Measurements from ENCODE around the gene GHR.

The GHR gene

GRCh38 chr5:42518595-42519221, 95.5 kb downstream of the GHR start:
- DNase-seq (ENCODE audit: low spot score): no peak
- H3K4me3 ChIP-seq: no peak overlapping the region
- TF ChIP-seq, protein P1, sequence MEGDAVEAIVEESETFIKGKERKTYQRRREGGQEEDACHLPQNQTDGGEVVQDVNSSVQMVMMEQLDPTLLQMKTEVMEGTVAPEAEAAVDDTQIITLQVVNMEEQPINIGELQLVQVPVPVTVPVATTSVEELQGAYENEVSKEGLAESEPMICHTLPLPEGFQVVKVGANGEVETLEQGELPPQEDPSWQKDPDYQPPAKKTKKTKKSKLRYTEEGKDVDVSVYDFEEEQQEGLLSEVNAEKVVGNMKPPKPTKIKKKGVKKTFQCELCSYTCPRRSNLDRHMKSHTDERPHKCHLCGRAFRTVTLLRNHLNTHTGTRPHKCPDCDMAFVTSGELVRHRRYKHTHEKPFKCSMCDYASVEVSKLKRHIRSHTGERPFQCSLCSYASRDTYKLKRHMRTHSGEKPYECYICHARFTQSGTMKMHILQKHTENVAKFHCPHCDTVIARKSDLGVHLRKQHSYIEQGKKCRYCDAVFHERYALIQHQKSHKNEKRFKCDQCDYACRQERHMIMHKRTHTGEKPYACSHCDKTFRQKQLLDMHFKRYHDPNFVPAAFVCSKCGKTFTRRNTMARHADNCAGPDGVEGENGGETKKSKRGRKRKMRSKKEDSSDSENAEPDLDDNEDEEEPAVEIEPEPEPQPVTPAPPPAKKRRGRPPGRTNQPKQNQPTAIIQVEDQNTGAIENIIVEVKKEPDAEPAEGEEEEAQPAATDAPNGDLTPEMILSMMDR (IDR thresholded peaks at IDR 0.05): no peak
- H3K27ac ChIP-seq: peak overlapping the region in 1 of 2 donors; percentile 10

- TF ChIP-seq, protein P1 (IDR thresholded peaks at IDR 0.05): no peak
- Histone ChIP-seq H3K4me3 (no peak overlapping the region), H3K27ac (no peak overlapping the region)
- DNase-seq (ENCODE audit: low spot score): no peak
Measured at GRCh38 chr5:42520203-42520602, 97.0 kb downstream of the GHR start.

GRCh38 chr5:42520957-42521356, 97.7 kb downstream of the GHR start:
- TF ChIP-seq, protein P1 (IDR thresholded peaks at IDR 0.05): no peak
- DNase-seq (ENCODE audit: low spot score): no peak
- Histone ChIP-seq H3K27ac (no peak overlapping the region), H3K4me3 (no peak overlapping the region)

DNA sequence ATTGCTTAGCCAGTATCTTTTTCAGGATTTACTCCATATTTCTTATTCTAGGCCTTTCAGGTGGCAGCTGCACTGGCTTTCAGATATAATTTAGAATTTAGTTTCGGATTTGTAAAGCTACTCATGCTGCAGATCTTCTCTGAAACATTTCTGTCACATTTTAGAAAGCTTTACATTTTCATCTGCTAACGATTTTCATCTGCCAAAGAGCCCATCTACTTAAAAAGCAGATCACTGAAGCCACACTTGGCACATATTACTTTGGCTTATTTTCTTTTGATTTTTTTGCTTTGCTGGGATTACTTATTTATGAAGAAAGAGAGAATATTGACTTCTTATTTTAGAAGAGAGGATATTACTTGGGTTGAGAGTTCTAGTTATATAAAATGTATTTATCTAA, 98.2 kb downstream of the GHR start:
- DNase-seq (ENCODE audit: low spot score): no peak
- Histone ChIP-seq H3K27ac (no peak overlapping the region), H3K4me3 (no peak overlapping the region)
- TF ChIP-seq, protein P1 (IDR thresholded peaks at IDR 0.05): no peak

DNA sequence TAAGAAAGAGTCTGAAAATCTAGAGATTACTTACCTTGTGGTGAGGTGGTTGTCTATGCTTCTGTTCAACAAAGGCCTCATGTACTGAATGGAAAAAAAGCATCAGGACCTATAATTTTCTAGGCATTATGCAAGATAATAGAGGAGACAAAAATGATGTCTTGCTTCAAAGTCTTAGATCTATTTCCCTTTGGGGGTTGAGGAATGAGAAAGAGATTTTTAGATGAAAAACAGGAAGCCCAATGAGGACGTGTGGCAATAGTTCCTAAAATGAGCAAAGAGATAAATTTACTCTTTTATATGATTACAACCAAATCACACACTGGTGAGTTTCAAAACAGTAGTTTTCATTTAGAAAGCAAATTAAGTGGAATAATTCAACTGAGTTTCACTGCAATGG, 99.5 kb downstream of the GHR start:
- TF ChIP-seq, protein P1 (IDR thresholded peaks at IDR 0.05): no peak
- no peak overlapping the region for H3K4me3 ChIP-seq
- DNase-seq (ENCODE audit: low spot score): no peak
- peak overlapping the region in 1 of 2 donors; percentile 23 for H3K27ac ChIP-seq

DNA sequence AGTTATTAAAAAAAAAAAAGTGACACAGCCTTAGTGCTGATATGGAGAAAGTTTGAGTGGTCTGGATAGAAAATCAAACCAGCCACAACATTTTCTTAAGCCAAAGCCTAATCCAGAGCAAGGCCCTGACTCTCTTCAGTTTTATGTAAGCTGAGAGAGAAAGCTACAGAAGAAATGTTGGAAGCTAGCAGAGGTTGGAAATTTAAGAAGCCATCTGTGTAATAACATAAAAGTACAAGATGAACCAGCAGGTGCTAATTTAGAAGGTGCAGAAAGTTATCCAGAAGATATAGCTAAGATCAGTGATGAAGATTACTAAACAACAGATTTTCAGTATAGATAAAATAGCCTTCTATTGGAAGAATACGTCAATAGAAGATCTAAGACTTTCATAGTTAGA, 102.9 kb downstream of the GHR start:
- no peak for DNase-seq (ENCODE audit: low spot score)
- Histone ChIP-seq H3K27ac (no peak overlapping the region), H3K4me3 (no peak overlapping the region)
- TF ChIP-seq, protein P1 (IDR thresholded peaks at IDR 0.05): no peak

DNA sequence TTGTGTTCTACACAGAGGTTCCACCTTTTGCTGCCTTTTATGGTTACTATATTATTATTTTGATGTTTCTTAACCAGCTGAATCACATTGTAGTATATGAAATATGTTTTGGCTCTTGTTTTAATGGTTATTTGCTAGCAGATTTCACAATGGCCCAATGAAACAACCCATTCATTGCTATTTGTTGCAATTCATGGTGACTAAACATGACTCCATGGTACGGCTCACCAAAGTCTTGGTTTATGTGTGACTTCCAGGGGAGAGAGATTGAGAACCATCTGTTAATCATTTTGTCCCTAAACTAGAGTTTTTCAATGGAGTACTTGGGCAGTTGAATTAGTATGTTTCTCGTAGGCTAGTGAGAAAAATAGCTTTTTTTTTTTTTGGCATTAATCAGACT, 108.4 kb downstream of the GHR start:
- DNase-seq (ENCODE audit: low spot score): no peak
- TF ChIP-seq, protein P1 (IDR thresholded peaks at IDR 0.05): no peak
- Histone ChIP-seq H3K27ac (no peak overlapping the region), H3K4me3 (no peak overlapping the region)

All from coronary artery (tissue), 2 donors.